SIG-M5 treated with dmso at 0.1 percent for 504 hours (cell line): ENCODE measurements around the gene NOXO1.
"Not testable (repeated sequence)": the region's sequence is repeated elsewhere in the genome, so short reads cannot be mapped to it uniquely, and the experiment has no call there.

Experiments used
- DNase-seq: peaks from one replicate; lab custom pipeline; 2025; ENCODE audit not compliant: unreplicated experiment; lab: John Stamatoyannopoulos, UW

Gene NOXO1

GRCh38 chr16:2011726-2012125 lies 30.5 kb upstream of the NOXO1 start:
- DNase-seq = not testable (repeated sequence)

DNA sequence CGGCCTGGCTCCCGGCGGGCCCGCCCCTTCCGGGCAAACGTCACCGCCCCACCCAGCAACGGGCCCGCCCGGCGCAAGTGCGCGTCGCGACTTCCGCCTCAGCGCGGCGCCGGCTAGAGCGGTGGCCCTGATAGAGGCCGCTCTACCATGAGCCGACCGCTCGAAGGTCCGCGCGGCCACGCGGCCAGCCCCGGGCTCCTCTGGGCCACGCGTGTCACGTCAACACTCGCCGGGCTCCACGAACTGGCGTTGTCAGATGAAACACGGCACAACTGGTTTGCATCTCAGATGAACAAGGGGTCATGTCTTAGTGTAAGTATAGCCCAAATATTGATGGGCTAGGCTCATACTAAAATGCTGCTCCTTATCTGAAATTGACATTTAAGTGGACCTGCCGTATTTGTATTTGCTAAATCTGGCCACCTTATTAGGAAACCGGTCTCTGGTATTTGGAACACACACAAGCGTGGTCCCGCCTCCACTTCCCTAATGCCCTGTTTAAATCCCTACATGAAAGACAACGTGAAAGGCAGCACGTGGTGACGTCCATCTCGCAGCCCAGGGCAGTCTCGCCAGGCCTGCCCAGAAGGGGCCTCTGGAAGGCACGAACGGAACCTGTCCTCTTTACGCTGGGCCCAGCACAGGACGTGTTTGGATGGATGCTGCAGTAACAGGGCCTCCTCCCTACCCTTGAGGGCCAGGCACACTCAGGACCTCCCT lies 28.7 kb upstream of the NOXO1 start, which contains the start of gene ZNF598:
ZNF598 (minus strand) TSS at position 31 of the 720 bp plus-strand sequence.
- peak; percentile 63 for DNase-seq

GRCh38 chr16:2009164-2009711 lies 28.0 kb upstream of the NOXO1 start:
- no peak for DNase-seq

- DNase-seq = peak; percentile 66
Observed at GRCh38 chr16:2008631-2009163, 27.4 kb upstream of the NOXO1 start.

DNA sequence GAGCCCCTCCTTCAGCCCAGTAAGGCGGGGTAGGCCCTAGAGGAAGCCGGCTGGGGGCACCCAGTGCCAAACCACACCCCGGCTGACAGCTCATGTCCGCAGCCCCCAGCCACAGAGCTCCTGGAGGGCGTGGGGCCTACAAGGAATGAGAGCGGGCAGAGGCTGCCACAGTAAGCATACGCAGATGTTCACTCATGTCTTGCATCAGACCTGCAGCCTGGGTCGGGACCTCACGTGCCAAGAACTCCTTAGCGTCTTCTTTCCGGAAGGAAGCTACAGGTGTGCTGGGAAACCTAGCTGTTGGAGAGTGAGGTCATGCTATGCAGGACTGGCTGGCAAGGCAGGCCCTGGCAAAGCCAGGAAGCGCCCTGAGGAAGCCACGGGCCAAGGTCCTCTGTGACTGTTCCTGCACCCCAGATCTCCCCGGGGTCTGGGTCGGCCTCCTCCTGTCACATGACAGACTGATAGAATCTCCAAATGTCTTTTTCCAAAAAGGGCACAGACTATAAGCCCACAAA lies 26.8 kb upstream of the NOXO1 start:
- peak; percentile 83 for DNase-seq

DNA sequence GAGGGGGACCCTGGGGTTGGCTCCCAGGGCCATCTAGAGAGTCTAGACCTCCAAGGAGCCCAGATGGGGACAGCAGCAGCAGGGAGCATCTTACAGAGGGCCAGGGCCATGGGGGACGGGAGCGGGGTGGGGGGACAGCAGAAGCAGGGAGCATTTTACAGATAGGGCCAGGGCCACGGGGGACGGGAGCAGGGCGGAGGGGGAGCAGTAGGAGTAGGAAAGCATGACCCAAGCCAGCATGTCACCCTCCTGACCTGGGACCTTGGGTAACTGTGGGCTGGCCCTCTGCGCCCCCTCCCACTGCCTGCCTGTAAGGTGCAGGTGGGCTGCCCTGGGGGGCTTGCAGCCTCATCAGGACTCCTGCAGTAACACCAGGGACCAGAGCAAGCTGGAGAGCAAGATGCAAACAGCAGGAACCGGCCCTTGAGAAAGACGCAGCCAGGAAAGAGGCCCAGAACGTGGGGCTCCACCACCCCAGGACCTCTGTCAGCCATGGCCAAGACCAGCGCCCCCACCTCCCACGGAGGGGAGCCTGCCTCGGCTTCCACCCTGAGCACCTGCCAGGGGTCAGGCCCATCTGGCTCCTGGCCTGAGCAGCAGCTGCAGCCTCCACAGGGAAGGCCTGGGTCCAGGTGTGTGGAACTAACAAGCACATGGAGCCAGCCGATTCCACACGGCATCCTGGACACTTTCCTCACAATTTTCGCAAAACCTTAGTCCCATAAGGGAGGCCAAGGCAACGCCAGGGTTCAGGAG lies 26.0 kb upstream of the NOXO1 start:
- DNase-seq = no peak

DNA sequence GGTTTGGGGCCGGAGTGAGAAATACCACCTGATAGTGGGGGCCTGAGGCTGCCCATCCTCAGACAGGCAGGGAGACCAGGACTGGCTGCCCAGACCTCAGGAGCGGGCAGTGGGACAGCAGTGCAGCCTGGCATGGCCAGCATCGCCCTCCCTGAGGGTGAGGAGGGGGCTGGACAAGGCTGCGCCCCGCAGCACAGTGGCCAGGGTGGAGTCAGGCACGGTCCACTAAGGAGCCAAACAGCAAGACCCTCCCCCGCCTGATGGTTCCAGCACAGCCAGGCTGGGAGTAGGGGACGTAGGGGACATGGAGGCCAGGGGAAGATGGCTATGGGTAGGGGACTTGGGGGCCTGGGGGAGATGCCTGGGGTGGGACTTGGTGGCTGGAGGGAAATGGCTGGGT lies 25.0 kb upstream of the NOXO1 start:
- DNase-seq = no peak

- DNase-seq = no peak
Observed at GRCh38 chr16:2005646-2006045, 24.4 kb upstream of the NOXO1 start.

- DNase-seq = no peak
Observed at GRCh38 chr16:2004795-2005517, 23.7 kb upstream of the NOXO1 start.

DNA sequence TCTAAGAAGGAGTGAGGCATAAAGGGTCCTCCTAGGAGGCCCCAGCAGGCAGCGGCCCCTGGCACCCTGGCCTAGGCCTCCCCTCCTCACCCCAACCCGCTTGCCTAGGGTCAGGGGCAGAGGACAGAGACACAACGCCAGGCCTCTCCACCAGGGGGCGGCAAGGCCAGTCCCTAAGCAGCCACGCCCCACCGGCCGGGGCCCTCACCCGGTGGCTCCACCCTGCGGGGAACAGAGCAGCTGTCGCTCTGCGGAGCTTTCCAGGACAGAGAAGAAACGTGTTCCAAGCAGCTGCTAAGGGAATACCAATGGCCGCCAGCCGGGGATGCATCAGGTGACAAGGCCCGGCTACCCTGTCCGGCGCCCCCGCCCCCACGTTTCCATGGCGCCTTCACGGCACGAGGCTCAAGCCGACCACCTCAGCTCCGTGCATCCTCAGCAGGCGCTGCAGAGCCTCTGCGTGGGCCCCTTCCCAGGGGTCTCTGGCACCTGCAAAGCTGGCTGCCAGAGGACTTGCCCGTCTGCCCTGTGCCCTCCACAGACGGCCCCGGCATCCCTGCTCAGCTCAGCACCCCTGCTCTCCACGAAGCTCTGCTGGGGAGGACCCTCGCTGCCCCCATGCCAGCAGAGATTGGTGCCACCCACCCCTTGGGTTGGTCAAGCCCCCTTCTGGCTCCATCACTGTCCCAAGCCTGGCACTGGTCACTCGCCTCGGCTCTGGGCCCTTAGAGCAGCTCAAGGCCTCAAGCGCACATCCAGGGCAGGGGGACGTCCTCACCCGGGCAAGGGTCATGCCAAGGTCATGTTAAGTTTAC lies 22.8 kb upstream of the NOXO1 start:
- peak; percentile 85 for DNase-seq

DNA sequence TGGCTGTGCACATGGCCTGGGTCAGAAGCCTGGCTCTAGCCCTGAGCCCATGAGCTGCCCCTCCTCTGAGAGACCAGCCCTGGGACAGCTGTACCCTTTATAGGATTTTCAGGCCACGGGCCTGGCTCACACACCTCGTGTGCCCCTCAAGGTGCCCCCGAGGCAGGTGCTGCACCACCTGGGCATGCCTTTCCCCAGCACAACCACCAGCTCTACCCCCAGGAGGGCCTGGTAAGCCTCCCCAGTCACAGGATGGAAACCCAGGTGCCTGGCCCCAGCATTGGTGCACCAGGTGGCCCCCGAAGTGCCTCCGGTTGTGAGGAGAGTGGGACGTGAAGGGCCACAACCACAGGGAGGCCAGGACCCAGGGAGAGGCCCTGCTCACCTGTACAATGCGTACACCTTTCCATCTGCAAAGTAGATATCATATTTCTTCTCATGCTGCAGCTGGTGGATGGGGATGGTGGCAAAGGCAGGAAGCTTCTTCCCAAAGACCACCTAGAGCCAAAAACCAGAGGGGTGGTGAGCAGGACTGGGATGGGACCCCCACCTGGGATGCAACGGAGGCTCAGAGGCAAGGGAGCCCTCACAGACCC lies 22.1 kb upstream of the NOXO1 start:
- DNase-seq = no peak

DNA sequence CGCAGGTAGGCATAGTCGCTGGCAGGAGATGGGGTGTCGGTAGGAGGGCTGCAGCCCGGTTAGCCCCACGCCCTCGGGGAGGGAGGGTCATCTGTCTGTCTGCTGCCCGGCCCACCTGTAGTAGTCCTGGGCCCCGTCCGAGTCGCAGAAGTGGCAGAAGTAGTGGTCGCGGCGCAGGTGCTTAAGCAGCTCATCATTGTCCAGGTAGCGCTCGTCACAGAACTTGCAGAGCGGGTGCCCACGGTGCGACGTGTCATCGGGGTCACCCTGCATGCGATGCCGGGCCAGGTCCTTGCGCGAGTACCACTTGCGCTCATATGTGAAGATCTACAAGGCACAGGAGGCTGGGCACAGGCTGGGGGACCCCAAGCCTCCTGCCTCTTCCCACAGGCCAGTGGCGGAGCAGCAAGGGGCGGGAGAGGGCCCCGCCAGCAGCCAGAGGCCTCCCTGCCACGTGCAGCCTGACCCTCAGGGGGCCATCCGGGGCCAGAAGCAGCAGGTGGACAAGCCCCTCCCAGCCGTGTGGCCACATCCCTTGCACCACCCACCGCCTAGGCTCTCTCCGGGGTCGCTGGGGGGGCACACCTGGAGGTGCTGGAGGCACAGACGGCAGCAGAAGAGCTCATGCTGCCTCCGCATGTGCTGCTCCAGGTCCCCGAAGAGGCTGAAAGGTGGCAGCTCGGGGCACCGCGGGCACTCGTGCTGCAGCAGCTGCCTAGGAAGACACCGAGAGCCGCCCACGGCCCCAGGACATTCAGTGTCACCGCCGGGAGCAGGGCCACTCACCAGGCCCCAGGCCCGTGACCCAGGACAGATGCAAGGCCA lies 21.3 kb upstream of the NOXO1 start:
- no peak for DNase-seq

DNA sequence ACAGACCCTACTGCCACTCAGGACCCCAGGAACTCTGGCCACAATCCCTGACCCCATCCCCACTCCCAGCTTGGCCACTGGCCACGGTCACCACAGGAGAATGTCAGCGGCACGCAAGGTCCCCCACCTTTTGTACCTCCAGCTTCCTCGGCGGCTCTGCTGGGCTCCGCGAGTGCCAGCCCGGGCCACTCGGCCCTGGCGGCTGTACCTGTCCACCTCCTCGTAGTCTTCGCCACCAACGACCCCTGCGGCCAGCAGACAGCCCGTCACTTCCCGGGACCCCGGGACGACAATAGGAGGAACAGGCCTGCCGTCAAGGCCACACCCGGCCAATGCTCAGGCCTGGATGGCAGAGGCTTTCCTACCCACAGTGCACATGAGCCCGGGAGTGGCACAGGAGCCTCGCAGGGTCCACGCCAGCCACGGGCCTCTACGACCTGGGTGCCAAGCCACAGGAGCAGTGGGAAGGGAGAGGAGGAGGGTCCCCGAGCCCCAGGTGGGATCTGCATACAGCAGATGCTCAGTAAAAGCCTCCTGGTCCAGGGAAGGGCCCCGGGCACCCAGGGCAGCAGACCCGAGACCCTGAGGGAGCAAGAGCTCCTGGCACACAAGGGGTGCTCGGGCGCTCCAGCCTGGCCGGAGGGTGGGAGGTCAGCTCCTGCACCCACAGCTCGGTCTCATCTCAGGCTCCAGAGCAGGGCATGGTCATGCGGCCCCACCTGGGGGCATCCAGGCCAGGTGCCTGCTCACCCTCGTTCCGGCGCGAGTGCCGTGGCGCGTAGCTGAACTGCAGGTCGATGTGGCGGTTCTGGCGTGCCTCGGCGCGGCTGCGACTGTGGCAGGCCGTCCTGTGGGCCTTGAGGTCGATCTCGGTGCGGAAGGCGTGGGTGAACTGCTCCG lies 20.4 kb upstream of the NOXO1 start:
- DNase-seq = no peak

DNA sequence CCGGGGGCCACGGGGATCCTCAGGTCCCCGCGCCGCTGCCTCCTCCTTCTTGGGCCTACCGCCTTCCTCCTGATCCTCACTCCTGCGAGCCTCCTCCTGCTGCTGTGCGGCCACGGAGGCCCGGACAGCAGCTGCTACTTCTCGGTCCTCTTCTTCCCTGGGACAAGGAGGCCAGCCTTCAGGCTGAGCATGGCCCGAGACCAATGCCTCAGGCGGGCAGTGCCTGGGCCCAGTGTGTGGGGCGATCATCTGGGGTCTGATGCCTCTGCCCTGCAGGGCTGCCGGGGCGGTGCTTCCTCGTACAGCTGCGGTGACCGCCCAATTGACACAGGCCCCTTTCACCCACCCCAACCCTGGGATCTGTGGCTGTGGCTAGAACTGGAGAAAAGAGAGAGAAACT lies 19.8 kb upstream of the NOXO1 start:
- DNase-seq = no peak

GRCh38 chr16:1999866-2000514 lies 18.7 kb upstream of the NOXO1 start:
- DNase-seq = no peak

- no peak for DNase-seq
Observed at GRCh38 chr16:1998852-1999801, 17.9 kb upstream of the NOXO1 start.
